ENCODE measurements around the gene PALS2.

The PALS2 gene

DNA sequence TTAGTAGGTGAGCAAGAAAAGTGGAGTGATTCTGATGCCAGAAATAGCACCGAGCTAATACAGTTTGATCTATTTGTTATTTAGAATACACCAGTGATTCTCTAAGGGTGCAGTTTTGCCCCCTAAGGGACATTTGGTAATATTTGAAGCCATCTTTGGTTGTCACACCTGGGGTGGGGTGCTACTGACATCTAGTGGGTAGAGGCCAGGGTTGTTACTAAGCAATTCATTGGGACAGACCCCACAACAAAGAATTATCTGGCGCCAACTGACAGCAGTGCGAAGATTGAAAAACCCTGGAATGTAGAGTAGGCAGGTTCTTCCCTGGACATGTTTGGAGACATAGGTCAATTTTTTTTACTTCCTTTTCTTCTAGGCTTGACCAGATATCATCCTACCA, 14.6 kb downstream of the PALS2 start:
- DNase-seq (ENCODE audit: low read depth) = no peak

DNA sequence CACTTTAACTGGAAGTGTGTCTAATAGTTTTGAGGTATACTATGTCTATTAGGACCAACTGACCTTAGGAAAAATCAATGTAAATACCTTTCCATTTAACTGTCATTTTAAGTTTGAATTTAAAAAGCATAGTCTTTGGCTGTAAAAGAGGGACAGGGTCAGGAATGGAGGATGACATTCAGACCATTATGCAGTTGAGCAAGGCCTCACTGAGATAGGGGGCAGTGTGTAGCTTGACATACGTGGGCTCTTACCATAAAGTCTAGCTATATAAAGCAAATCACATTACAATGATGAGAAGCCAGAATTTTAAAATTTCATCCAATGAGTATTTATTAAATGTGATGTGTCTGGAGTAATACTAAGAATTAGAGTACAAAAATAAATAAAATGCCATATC, 17.9 kb downstream of the PALS2 start:
- DNase-seq (ENCODE audit: low read depth) = no peak

DNA sequence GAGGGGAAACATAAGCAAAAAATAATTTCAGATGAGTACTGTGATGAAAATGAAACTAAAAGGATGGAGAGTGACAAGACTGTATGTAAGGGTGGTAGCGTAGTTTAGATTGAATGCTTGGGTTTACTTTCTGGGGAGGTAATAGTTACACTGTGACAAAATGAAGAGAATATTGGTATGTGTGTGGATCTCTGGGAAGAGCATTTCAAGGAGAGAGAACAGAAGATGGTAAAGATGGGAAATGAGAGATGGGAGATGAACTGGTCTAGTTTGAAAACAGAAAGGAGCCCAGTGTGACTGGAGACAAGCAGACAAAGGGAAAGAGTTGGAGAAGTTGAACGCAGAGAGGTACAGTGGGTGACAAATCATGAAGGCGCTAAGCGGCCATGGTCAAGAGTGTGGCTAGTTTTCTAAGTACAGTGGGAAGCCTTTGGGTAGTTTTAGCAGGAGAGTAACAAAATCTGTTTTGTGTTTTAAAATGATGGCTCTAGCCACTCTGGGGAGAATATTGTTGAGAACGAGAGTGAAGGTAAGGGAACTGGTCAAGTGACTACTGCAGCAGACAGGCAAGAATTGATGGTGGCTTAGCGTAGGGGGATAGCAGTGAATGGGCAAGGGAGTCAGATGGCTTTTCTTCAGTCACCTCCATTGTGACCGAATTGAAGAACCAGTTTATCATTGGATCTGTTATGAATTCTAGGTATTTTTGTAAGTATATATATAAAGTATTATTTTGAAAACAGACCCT, 22.6 kb downstream of the PALS2 start:
- DNase-seq (ENCODE audit: low read depth) = no peak

- DNase-seq (ENCODE audit: low read depth) = no peak
Measured at GRCh38 chr7:24597014-24597413, 23.8 kb downstream of the PALS2 start.

GRCh38 chr7:24601600-24601999, 28.3 kb downstream of the PALS2 start:
- DNase-seq (ENCODE audit: low read depth) = no peak

DNA sequence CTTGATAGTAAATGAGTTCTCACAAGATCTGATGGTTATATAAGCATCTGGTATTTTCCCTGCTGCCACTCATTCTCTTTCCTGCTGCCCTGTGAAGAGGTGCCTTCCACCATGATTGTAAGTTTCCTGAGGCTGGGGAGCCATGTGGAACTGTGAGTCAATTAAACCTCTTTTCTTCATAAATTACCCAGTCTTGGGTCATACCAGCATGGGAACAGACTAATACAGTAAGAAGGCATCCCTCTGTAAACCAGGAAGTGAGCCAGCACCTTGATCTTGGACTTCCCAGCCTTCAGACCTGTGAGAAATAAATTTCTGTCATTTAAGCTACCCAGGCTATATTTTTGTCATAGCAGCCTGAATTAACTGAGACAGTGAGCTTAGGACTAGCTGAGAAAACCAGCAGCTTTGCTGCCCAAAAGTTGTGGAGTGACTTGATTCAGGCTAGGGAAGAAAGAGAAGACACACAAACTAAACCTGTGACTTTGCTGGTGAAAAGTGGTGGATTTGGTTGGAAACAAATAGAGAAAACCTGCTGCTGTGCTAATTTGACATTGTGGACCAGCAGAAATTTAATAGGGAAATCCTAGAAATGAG, 29.7 kb downstream of the PALS2 start:
- DNase-seq (ENCODE audit: low read depth) = no peak

DNA sequence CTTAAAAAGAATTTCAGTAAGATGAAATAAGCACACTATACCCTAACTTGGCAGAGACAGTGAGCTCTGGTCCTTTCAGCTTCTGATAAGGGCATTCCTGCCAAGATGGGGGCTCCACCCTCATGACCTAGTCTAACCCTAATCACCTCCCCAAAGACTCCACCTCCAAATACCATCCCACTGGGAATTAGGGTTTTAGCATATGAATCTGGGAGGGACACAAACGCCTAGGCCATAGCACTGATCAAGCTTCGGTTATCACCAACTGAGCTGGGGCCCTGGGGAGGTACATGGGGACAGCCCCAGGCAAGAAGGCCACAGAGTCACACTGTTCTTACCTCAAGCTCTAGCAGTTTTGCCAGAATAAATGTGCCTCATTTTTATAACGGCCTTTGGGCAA, 31.4 kb downstream of the PALS2 start:
- DNase-seq (ENCODE audit: low read depth) = no peak

DNA sequence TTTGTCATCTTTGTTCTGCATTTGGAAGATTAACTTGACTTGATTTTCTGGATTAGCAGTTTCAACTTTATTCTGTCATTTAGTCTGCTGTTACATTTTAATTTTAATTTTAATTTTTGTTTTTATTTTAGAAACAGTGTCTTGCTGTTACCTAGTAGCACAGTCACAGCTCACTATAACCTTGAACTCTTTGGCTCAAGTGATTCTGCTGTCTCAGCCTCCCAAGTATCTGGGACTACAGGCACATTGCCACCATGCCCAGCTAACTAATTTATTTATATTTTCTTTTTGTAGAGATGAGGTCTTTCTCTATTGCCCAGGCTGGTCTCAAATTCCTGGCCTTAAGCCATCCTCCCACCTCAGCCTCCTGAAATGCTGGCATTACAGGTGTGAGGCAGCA, 35.3 kb downstream of the PALS2 start:
- DNase-seq (ENCODE audit: low read depth) = no peak

DNA sequence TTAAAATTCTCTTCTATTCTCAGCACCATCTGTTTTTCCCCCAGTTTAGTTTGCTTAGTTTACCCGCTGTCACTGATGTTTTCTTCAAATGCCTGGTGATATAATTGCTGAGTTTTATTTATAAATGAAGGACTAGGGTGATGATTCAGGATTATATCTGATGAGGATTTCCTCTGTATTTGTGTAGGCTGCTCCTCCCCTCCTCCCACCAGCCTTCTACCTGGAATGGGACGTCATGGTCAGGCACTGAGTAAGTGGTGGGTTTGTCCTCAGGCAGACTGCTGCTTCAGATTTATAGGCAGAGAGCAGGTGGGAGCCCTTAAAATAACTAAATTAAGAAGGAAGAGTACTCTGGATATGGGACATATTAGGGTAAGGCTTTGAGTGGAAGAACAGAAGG, 35.8 kb downstream of the PALS2 start:
- DNase-seq (ENCODE audit: low read depth) = no peak

- DNase-seq (ENCODE audit: low read depth) = no peak
Measured at GRCh38 chr7:24609570-24609969, 36.3 kb downstream of the PALS2 start.

DNA sequence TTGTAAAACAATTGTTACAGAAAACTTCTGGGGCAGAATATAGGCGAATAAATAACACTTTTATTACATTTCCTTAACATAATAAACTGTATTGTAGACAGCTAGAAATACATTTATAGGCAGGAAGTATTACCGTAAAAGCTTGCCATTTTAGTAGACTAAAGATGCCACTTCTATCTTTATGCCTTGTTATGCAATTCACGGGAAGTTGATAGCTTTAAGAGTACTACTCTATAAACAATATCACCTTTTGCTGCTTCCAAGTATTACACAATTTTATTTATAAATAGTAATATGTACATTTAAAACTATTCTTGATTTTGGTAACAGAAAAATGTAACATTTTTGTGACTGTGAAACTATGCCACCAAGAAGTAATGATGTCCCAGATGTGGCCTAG, 37.9 kb downstream of the PALS2 start:
- DNase-seq (ENCODE audit: low read depth) = no peak

DNA sequence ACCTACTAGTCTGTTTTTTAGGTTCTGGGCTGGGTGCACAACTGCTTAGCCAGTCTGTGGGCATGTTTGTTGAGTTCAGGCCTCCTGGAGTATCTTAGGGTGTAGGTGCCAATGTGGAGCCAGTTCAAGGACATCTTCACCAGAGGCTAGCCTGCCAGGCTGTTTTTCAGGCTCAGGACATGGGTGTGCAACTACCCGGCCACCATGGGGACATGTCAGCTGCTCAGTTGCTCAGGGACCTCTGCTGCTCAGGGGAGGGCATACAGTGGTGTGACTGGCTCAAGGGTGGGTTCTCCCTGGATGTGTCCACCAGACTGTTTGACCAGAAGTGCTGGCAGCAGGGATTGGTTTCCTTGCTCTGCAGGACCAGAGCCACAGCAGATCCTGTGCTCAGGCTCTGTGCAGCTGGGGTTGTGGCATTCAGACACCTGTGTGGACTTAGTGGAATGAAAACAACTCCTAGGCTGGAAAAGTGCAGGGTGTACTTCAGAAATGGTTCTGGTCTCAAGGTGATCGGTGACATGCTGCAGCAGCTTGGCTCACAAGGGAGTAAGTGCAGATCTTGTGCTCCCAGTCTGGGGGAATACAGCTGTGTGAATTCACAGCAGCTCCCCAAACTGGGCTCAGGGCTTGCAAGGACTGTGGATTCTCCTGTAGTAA, 44.8 kb downstream of the PALS2 start:
- no peak for DNase-seq (ENCODE audit: low read depth)

DNA sequence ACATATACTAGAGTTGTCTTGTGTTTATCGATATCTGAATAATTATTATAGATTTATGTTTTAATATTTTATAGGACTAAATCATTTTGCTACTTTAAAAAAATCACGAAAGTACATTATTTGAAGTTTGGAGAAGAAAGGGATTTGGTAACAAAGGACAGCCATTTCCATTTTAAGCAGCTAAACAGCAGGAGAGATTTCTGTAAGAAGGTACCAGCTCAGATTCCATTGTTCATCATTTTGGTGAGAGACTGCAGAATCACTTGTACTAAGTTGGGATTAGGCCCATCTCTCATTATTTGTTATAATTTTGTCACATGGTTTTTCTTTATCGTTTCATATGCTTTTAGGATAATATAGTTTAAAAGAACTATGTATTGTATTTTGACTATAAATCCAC, 46.7 kb downstream of the PALS2 start:
- DNase-seq (ENCODE audit: low read depth) = no peak

DNA sequence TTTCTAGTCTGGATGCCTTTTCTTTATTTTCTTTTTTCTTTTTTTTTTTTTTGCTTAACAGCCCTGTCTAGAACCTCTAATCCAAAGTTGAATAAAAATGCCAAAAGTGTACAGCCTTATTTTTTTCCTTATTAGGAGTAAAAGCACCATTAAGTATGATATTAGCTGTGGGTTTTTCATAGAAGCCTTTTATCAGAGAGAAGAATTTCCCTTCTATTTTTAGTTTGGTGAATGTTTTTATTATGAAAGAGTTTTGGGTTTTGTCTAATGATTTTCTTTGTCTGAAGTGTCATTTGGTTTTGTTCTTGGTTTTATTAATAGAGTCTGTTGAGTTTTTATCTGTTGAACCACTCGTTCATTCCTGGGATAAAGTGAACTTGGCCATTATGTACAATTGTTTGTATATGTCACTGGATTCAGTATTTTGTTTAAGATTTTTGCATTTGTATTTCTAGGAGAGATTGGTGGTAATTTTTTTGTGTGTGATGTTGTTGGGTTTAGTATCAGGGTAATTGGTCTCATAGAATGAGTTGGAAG, 49.5 kb downstream of the PALS2 start:
- no peak for DNase-seq (ENCODE audit: low read depth)
